Measurements from ENCODE around the gene PARD3. TPM values are rescaled to one million over a fixed set of nuclear protein-coding genes. Genes with fewer than 3 reads are reported as not detected.

PARD3 gene
- total RNA-seq, 1 experiment from 2014 or later = not detected

- Histone ChIP-seq H3K27me3 (ENCODE audit: low read length) (no peaks in the 10 kb centered on the region), H4K20me1 (ENCODE audit: insufficient read depth, low read depth, low read length) (no peaks in the 10 kb centered on the region), H3K27ac (ENCODE audit: low read length) (no peak overlapping the region), H3K4me3 (ENCODE audit: low read length) (no peak overlapping the region), H3K4me2 (ENCODE audit: low read depth, low read length, poor library complexity, severe bottlenecking) (no peak overlapping the region), H3K9me3 (ENCODE audit: low read length) (peaks cover 21% of the 10 kb centered on the region), H3K4me1 (ENCODE audit: low read length) (no peaks in the 10 kb centered on the region), H3K9ac (ENCODE audit: low read length) (no peak overlapping the region), H3K79me2 (ENCODE audit: low read length) (no peaks in the 10 kb centered on the region), H2AFZ (ENCODE audit: low read length) (no peak overlapping the region), H3K36me3 (ENCODE audit: insufficient read depth, low read length) (no peaks in the 10 kb centered on the region), H3K9me2 (replicated peaks; ENCODE audit: insufficient read depth, low read length) (no peaks in the 10 kb centered on the region)
- no peak for DNase-seq
These were observed 710.1 kb downstream of the PARD3 start for GRCh38 chr10:34104829-34105572.

- no peak overlapping the region for H2AFZ ChIP-seq (ENCODE audit: low read length)
- H3K79me2 ChIP-seq (ENCODE audit: low read length) = no peaks in the 10 kb centered on the region
- no peaks in the 10 kb centered on the region for H3K27me3 ChIP-seq (ENCODE audit: low read length)
- H3K4me3 ChIP-seq (ENCODE audit: low read length) = no peak overlapping the region
- peaks cover 12% of the 10 kb centered on the region for H3K9me3 ChIP-seq (ENCODE audit: low read length)
- H3K4me1 ChIP-seq (ENCODE audit: low read length) = no peaks in the 10 kb centered on the region
- H3K9ac ChIP-seq (ENCODE audit: low read length) = no peak overlapping the region
- H3K27ac ChIP-seq (ENCODE audit: low read length) = no peak overlapping the region
- no peaks in the 10 kb centered on the region for H3K36me3 ChIP-seq (ENCODE audit: insufficient read depth, low read length)
- no peaks in the 10 kb centered on the region for H4K20me1 ChIP-seq (ENCODE audit: insufficient read depth, low read depth, low read length)
- no peaks in the 10 kb centered on the region for H3K9me2 ChIP-seq (replicated peaks; ENCODE audit: insufficient read depth, low read length)
- no peak overlapping the region for H3K4me2 ChIP-seq (ENCODE audit: low read depth, low read length, poor library complexity, severe bottlenecking)
- no peak for DNase-seq
These were observed 712.1 kb downstream of the PARD3 start for GRCh38 chr10:34102893-34103506.

GRCh38 chr10:34102237-34102673 is 712.8 kb downstream of the PARD3 start:
- no peak overlapping the region for H3K4me3 ChIP-seq (ENCODE audit: low read length)
- H3K9me2 ChIP-seq (replicated peaks; ENCODE audit: insufficient read depth, low read length) = no peaks in the 10 kb centered on the region
- H3K4me1 ChIP-seq (ENCODE audit: low read length) = no peaks in the 10 kb centered on the region

GRCh38 chr10:34101001-34101400 is 714.1 kb downstream of the PARD3 start:
- no peak overlapping the region for H3K9ac ChIP-seq (ENCODE audit: low read length)
- H3K4me2 ChIP-seq (ENCODE audit: low read depth, low read length, poor library complexity, severe bottlenecking) = no peak overlapping the region
- H3K4me3 ChIP-seq (ENCODE audit: low read length) = no peak overlapping the region
- H3K4me1 ChIP-seq (ENCODE audit: low read length) = no peaks in the 10 kb centered on the region
- no peak overlapping the region for H2AFZ ChIP-seq (ENCODE audit: low read length)
- no peaks in the 10 kb centered on the region for H3K27me3 ChIP-seq (ENCODE audit: low read length)
- no peaks in the 10 kb centered on the region for H3K79me2 ChIP-seq (ENCODE audit: low read length)
- DNase-seq = no peak
- no peaks in the 10 kb centered on the region for H4K20me1 ChIP-seq (ENCODE audit: insufficient read depth, low read depth, low read length)
- H3K9me3 ChIP-seq (ENCODE audit: low read length) = peaks cover 14% of the 10 kb centered on the region
- H3K27ac ChIP-seq (ENCODE audit: low read length) = no peak overlapping the region
- no peaks in the 10 kb centered on the region for H3K36me3 ChIP-seq (ENCODE audit: insufficient read depth, low read length)
- no peaks in the 10 kb centered on the region for H3K9me2 ChIP-seq (replicated peaks; ENCODE audit: insufficient read depth, low read length)

More at GRCh38 chr10:34102237-34102673, 712.8 kb downstream of the PARD3 start:
- H3K27ac ChIP-seq (ENCODE audit: low read length) = no peak overlapping the region
- H3K27me3 ChIP-seq (ENCODE audit: low read length) = no peaks in the 10 kb centered on the region
- H3K79me2 ChIP-seq (ENCODE audit: low read length) = no peaks in the 10 kb centered on the region
- no peak overlapping the region for H2AFZ ChIP-seq (ENCODE audit: low read length)
- no peak overlapping the region for H3K4me2 ChIP-seq (ENCODE audit: low read depth, low read length, poor library complexity, severe bottlenecking)
- H3K9me3 ChIP-seq (ENCODE audit: low read length) = peaks cover 12% of the 10 kb centered on the region
- no peak overlapping the region for H3K9ac ChIP-seq (ENCODE audit: low read length)
- no peak for DNase-seq
- H4K20me1 ChIP-seq (ENCODE audit: insufficient read depth, low read depth, low read length) = no peaks in the 10 kb centered on the region
- H3K36me3 ChIP-seq (ENCODE audit: insufficient read depth, low read length) = no peaks in the 10 kb centered on the region

GRCh38 chr10:34098821-34099567 is 716.1 kb downstream of the PARD3 start:
- H3K9me2 ChIP-seq (replicated peaks; ENCODE audit: insufficient read depth, low read length) = no peaks in the 10 kb centered on the region

GRCh38 chr10:34097682-34098081 is 717.4 kb downstream of the PARD3 start:
- DNase-seq = no peak
- Histone ChIP-seq H3K36me3 (ENCODE audit: insufficient read depth, low read length) (no peaks in the 10 kb centered on the region), H3K4me1 (ENCODE audit: low read length) (no peaks in the 10 kb centered on the region), H3K9me3 (ENCODE audit: low read length) (peaks cover 23% of the 10 kb centered on the region), H3K27ac (ENCODE audit: low read length) (no peak overlapping the region), H3K79me2 (ENCODE audit: low read length) (no peaks in the 10 kb centered on the region), H4K20me1 (ENCODE audit: insufficient read depth, low read depth, low read length) (no peaks in the 10 kb centered on the region), H3K9ac (ENCODE audit: low read length) (no peak overlapping the region), H3K4me3 (ENCODE audit: low read length) (no peak overlapping the region), H3K27me3 (ENCODE audit: low read length) (no peaks in the 10 kb centered on the region), H3K9me2 (replicated peaks; ENCODE audit: insufficient read depth, low read length) (no peaks in the 10 kb centered on the region), H2AFZ (ENCODE audit: low read length) (no peak overlapping the region), H3K4me2 (ENCODE audit: low read depth, low read length, poor library complexity, severe bottlenecking) (no peak overlapping the region)

More at GRCh38 chr10:34098821-34099567, 716.1 kb downstream of the PARD3 start:
- no peaks in the 10 kb centered on the region for H3K36me3 ChIP-seq (ENCODE audit: insufficient read depth, low read length)
- no peak for DNase-seq
- no peak overlapping the region for H3K9ac ChIP-seq (ENCODE audit: low read length)
- H3K4me3 ChIP-seq (ENCODE audit: low read length) = no peak overlapping the region
- no peaks in the 10 kb centered on the region for H3K79me2 ChIP-seq (ENCODE audit: low read length)
- no peaks in the 10 kb centered on the region for H3K4me1 ChIP-seq (ENCODE audit: low read length)
- H3K4me2 ChIP-seq (ENCODE audit: low read depth, low read length, poor library complexity, severe bottlenecking) = no peak overlapping the region
- H2AFZ ChIP-seq (ENCODE audit: low read length) = no peak overlapping the region
- no peak overlapping the region for H3K27ac ChIP-seq (ENCODE audit: low read length)
- no peaks in the 10 kb centered on the region for H4K20me1 ChIP-seq (ENCODE audit: insufficient read depth, low read depth, low read length)
- no peaks in the 10 kb centered on the region for H3K27me3 ChIP-seq (ENCODE audit: low read length)
- H3K9me3 ChIP-seq (ENCODE audit: low read length) = peaks cover 23% of the 10 kb centered on the region

- no peaks in the 10 kb centered on the region for H3K4me1 ChIP-seq (ENCODE audit: low read length)
- H3K27ac ChIP-seq (ENCODE audit: low read length) = no peak overlapping the region
- H3K9ac ChIP-seq (ENCODE audit: low read length) = no peak overlapping the region
- no peak overlapping the region for H2AFZ ChIP-seq (ENCODE audit: low read length)
- peaks cover 20% of the 10 kb centered on the region; the same call in 1 of the 2 replicates for H3K9me3 ChIP-seq (ENCODE audit: low read length)
- H3K9me2 ChIP-seq (replicated peaks; ENCODE audit: insufficient read depth, low read length) = no peaks in the 10 kb centered on the region
- no peak for DNase-seq
- H4K20me1 ChIP-seq (ENCODE audit: insufficient read depth, low read depth, low read length) = no peaks in the 10 kb centered on the region
- H3K27me3 ChIP-seq (ENCODE audit: low read length) = no peaks in the 10 kb centered on the region
- no peaks in the 10 kb centered on the region for H3K79me2 ChIP-seq (ENCODE audit: low read length)
- H3K36me3 ChIP-seq (ENCODE audit: insufficient read depth, low read length) = no peaks in the 10 kb centered on the region
- no peak overlapping the region for H3K4me3 ChIP-seq (ENCODE audit: low read length)
- no peak overlapping the region for H3K4me2 ChIP-seq (ENCODE audit: low read depth, low read length, poor library complexity, severe bottlenecking)
These were observed 720.1 kb downstream of the PARD3 start for GRCh38 chr10:34094961-34095360.

- no peak overlapping the region for H3K9ac ChIP-seq (ENCODE audit: low read length)
These were observed 720.9 kb downstream of the PARD3 start for GRCh38 chr10:34094146-34094696.

More at GRCh38 chr10:34094146-34094696, 720.9 kb downstream of the PARD3 start:
- Histone ChIP-seq H3K9me2 (replicated peaks; ENCODE audit: insufficient read depth, low read length) (no peaks in the 10 kb centered on the region), H3K27ac (ENCODE audit: low read length) (no peak overlapping the region), H3K79me2 (ENCODE audit: low read length) (no peaks in the 10 kb centered on the region), H3K4me2 (ENCODE audit: low read depth, low read length, poor library complexity, severe bottlenecking) (no peak overlapping the region), H4K20me1 (ENCODE audit: insufficient read depth, low read depth, low read length) (no peaks in the 10 kb centered on the region), H2AFZ (ENCODE audit: low read length) (no peak overlapping the region), H3K4me3 (ENCODE audit: low read length) (no peak overlapping the region), H3K4me1 (ENCODE audit: low read length) (no peaks in the 10 kb centered on the region), H3K27me3 (ENCODE audit: low read length) (no peaks in the 10 kb centered on the region), H3K9me3 (ENCODE audit: low read length) (peaks cover 20% of the 10 kb centered on the region; the same call in 1 of the 2 replicates), H3K36me3 (ENCODE audit: insufficient read depth, low read length) (no peaks in the 10 kb centered on the region)
- no peak for DNase-seq
